Lung (tissue), 12 donors: ENCODE measurements around the gene SPATS2. TPM values are rescaled to one million over a fixed set of nuclear protein-coding genes. Genes with fewer than 3 reads are reported as not detected.
A peak's percentile ranks its signal among the peaks of the same experiment; 100 is the strongest.

Experiments
- ATAC-seq: fragments of 200-7000 bp; cut with Tn5 transposase; one replicate; pipeline ENCODE4 v1.9.1; 2020; ENCODE audit warnings: moderate number of reproducible peaks; ENCODE audit not compliant: insufficient read depth, low FRiP score
- DNase-seq, 3 donors: peaks; one replicate each; pipeline ENCODE4 v3.0.0-alpha.2; 2013 to 2017
- H3K27ac ChIP-seq, 2 donors: one replicate each; pipeline ENCODE4 v1.5.1; 2013; ENCODE audit warnings: mild to moderate bottlenecking in 2 of 2, moderate library complexity in 2 of 2, control low read depth in 1 of 2, inconsistent platforms in 1 of 2, low read depth in 1 of 2, low read length in 1 of 2
- H3K27me3 ChIP-seq, 3 donors: one replicate each; pipeline ENCODE4 v1.5.1; 2013; ENCODE audit warnings: low read length in 2 of 3; ENCODE audit not compliant: control insufficient read depth in 3 of 3, insufficient read depth in 3 of 3
- H3K36me3 ChIP-seq, 4 donors: one replicate each; pipeline ENCODE4 v1.5.1; 2013; ENCODE audit warnings: low read length in 4 of 4, mild to moderate bottlenecking in 1 of 4, moderate library complexity in 1 of 4; ENCODE audit not compliant: control insufficient read depth in 4 of 4, insufficient read depth in 4 of 4
- H3K4me1 ChIP-seq, 5 donors: one replicate each; pipeline ENCODE4 v1.5.1; 2013; ENCODE audit warnings: low read length in 5 of 5, mild to moderate bottlenecking in 2 of 5, moderate library complexity in 1 of 5; ENCODE audit not compliant: control insufficient read depth in 5 of 5, insufficient read depth in 5 of 5
- H3K4me3 ChIP-seq: one replicate; pipeline ENCODE4 v1.5.1; 2013; ENCODE audit warnings: mild to moderate bottlenecking, control low read depth, moderate library complexity
- H3K9ac ChIP-seq, 2 donors: one replicate each; pipeline ENCODE4 v1.5.1; 2013; ENCODE audit warnings: low read length in 2 of 2, control low read depth in 1 of 2; ENCODE audit not compliant: insufficient read depth in 1 of 2
- H3K9me3 ChIP-seq, 4 donors: one replicate each; pipeline ENCODE4 v1.5.1; 2013; ENCODE audit warnings: low read length in 3 of 4, mild to moderate bottlenecking in 1 of 4, moderate library complexity in 1 of 4; ENCODE audit not compliant: control insufficient read depth in 4 of 4, insufficient read depth in 3 of 4
- WGBS, 2 donors: extraction: QIAGEN DNeasy Blood & Tissue Kit; methylation state at CpG; one replicate each; pipeline ENCODE4 v1.1.7; 2013; 5-methylcytosine and 5-hydroxymethylcytosine counted together
- polyA plus RNA-seq, 2 donors: library from polyadenylated mRNA; stranded (reverse); fragments of 200-250 nt; gene quantifications; one replicate each; pipeline ENCODE4 v1.2.1, GENCODE V29; 2013
- total RNA-seq, 2 donors: library from RNA; depleted of rRNA in 1 of 2; stranded (reverse); fragments of >200 nt in 1 of 2; gene quantifications; one replicate each; pipeline ENCODE4 v1.2.1, GENCODE V29; 2014 to 2021
- TF ChIP-seq, protein P1 (sequence below): IDR thresholded peaks from 2 replicates; pipeline ENCODE4 v1.5.1; 2012; ENCODE audit warnings: mild to moderate bottlenecking; ENCODE audit errors: control extremely low read depth, extremely low read depth
- donor health status: control.
- donor health status: control.
- donor health status: Bipolar disorder and iron deficiency.
- donor health status: healthy.
- donor health status: DM: yes; HTN: yes; CAD: no.

The SPATS2 gene
- total and polyA plus RNA-seq, 4 donors = 6.6 to 48.8 (median 10.0) TPM

DNA sequence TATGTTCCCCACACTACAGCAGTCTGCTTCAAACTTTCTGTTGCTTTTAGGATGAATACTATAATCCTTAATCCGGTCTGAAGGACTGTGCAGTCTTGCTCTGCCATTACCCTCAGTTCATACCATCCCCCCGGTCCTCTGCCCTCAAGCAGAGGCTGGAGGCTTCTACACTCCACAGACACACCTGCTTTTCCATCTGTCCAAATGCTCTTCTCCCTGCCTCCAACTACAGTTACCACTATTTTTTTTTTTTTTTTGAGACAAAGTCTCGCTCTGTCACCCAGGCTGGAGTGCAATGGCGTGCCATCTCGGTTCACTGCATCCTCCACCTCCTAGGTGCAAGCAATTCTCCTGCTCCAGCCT lies 152.3 kb downstream of the SPATS2 start:
- WGBS, 2 donors = 98 to 99% methylated on average over 5 of the region's 5 CpGs
- TF ChIP-seq, protein P1, sequence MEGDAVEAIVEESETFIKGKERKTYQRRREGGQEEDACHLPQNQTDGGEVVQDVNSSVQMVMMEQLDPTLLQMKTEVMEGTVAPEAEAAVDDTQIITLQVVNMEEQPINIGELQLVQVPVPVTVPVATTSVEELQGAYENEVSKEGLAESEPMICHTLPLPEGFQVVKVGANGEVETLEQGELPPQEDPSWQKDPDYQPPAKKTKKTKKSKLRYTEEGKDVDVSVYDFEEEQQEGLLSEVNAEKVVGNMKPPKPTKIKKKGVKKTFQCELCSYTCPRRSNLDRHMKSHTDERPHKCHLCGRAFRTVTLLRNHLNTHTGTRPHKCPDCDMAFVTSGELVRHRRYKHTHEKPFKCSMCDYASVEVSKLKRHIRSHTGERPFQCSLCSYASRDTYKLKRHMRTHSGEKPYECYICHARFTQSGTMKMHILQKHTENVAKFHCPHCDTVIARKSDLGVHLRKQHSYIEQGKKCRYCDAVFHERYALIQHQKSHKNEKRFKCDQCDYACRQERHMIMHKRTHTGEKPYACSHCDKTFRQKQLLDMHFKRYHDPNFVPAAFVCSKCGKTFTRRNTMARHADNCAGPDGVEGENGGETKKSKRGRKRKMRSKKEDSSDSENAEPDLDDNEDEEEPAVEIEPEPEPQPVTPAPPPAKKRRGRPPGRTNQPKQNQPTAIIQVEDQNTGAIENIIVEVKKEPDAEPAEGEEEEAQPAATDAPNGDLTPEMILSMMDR = no peak
- no peak for ATAC-seq

GRCh38 chr12:49521389-49521788 lies 154.1 kb downstream of the SPATS2 start:
- H3K4me1 ChIP-seq = peaks cover 0 to 4% (median 0%) of the 10 kb centered on the region in 5 donors
- DNase-seq = no peak

More for the DNA sequence above, 152.3 kb downstream of the SPATS2 start:
- DNase-seq = no peak
- H3K4me1 ChIP-seq = peaks cover 0 to 2% (median 0%) of the 10 kb centered on the region in 5 donors
- H3K36me3 ChIP-seq = peaks cover 4 to 18% (median 12%) of the 10 kb centered on the region in 4 donors
- no peaks in the 10 kb centered on the region for H3K27me3 ChIP-seq
- H3K9me3 ChIP-seq = no peaks in the 10 kb centered on the region
- no peak overlapping the region for H3K4me3 ChIP-seq
- H3K9ac ChIP-seq = no peak overlapping the region
- no peak overlapping the region for H3K27ac ChIP-seq

DNA sequence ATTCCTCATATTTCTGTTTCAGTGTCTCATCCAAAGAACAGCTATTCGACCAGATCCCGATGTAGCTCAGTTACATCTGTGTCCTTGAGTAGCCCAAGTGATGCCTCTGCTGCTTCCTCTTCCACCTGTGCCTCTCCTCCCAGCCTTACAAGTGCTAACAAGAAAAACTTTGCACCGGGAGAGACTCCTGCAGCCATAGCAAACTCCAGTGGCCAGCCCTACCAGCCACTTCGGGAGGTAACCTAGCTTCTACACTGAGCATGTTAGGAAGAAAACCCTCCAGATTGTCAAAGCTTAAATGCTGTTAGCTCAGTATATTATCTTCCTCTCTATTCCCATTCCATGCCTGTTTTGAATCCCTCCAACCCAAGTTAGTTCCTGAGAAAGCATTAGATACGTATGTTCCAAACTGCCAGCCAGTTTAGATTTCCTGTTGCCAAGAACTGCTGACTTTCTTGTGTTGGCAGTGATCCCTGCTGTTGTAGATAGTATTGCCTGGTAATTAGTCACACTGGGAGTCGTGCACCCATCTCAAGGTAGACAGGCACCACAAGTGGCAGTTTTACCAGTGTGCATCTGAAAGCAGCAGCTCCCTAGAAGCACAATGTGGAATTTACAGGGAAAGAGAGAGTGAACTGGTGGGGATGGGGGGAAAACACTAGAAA lies 157.5 kb downstream of the SPATS2 start:
- DNase-seq = no peak
- Histone ChIP-seq H3K27ac (peak overlapping the region in 1 of 2 donors; percentile 59), H3K9me3 (no peaks in the 10 kb centered on the region), H3K36me3 (peaks cover 16 to 31% (median 20%) of the 10 kb centered on the region in 4 donors), H3K4me1 (peaks cover 0 to 4% (median 0%) of the 10 kb centered on the region in 5 donors), H3K9ac (no peak overlapping the region), H3K27me3 (no peaks in the 10 kb centered on the region), H3K4me3 (no peak overlapping the region)
- TF ChIP-seq, protein P1 = no peak
- no peak for ATAC-seq
- 87 to 88% methylated on average over 6 of the region's 6 CpGs for WGBS, 2 donors

More at GRCh38 chr12:49521389-49521788, 154.1 kb downstream of the SPATS2 start:
- no peak overlapping the region for H3K9ac ChIP-seq
- ATAC-seq = no peak
- no peaks in the 10 kb centered on the region for H3K9me3 ChIP-seq
- no peak overlapping the region for H3K27ac ChIP-seq
- no peaks in the 10 kb centered on the region for H3K27me3 ChIP-seq
- TF ChIP-seq, protein P1 = no peak
- H3K36me3 ChIP-seq = peaks cover 12 to 21% (median 19%) of the 10 kb centered on the region in 4 donors
- no peak overlapping the region for H3K4me3 ChIP-seq
- WGBS, 2 donors = 91 to 94% methylated on average over 4 of the region's 4 CpGs

DNA sequence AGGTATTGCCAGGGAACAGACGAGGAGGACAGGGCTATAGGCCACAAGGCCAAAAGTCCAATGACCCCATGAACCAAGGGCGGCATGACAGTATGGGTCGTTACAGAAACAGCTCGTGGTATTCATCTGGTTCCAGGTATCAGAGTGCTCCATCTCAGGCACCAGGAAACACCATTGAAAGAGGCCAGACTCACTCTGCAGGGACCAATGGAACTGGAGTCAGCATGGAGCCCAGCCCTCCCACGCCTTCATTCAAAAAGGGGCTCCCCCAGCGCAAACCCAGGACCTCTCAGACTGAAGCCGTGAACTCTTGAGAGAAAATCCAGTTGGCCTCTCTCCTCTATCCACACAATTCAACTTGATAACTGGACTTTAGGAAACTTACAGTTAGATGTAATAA lies 158.7 kb downstream of the SPATS2 start:
- ATAC-seq (no peak), DNase-seq (no peak)
- TF ChIP-seq, protein P1 = no peak
- H3K4me1 ChIP-seq = peaks cover 0 to 4% (median 0%) of the 10 kb centered on the region in 5 donors
- peaks cover 16 to 26% (median 19%) of the 10 kb centered on the region in 4 donors for H3K36me3 ChIP-seq
- 95 to 96% methylated on average over 7 of the region's 7 CpGs for WGBS, 2 donors
- H3K27me3 ChIP-seq = no peaks in the 10 kb centered on the region
- H3K9ac ChIP-seq = no peak overlapping the region
- no peak overlapping the region for H3K4me3 ChIP-seq
- no peak overlapping the region for H3K27ac ChIP-seq
- H3K9me3 ChIP-seq = no peaks in the 10 kb centered on the region
